ENCODE measurements around the gene OXSR1.
"Not testable (repeated sequence)": the region's sequence is repeated elsewhere in the genome, so short reads cannot be mapped to it uniquely, and the experiment has no call there.

The OXSR1 gene

DNA sequence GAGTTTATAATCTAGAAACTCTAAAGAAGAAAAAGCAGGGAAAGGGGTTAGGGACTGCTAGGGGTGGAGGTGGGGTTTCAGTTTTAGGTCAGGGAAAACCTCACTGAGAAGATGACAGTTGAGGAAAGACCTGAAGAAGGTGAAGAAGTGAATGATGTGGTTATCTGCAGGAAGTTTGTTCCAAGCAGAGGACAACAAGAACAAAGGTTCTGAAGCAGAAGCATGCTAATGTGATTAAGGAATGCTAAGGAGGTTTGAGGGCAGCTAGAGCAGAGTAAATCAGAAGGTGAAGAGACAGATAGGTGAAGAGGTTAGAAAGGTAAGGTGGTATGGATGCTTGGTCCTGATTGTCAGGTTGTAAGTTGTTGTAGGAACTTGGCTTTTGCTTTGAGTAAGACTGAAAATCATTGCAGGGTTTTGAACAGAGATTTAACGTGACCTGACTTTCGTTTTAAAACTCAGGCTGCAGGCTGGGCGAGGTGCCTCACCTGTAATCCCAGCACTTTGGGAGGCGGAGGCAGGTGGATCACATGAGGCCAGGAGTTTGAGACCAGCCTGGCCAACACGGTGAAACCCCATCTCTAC, 8.6 kb downstream of the OXSR1 start:
- H3K9ac ChIP-seq (ENCODE audit: low read depth, low read length) = no peak overlapping the region
- H3K27ac ChIP-seq (ENCODE audit: low read depth, low read length) = no peak overlapping the region
- 90% methylated on average over 5 of the region's 5 CpGs for WGBS
- no peak overlapping the region for H3K4me3 ChIP-seq (ENCODE audit: low read length)
- H3K4me1 ChIP-seq (ENCODE audit: insufficient read depth, low read length) = peaks cover 24% of the 10 kb centered on the region
- H3K36me3 ChIP-seq (ENCODE audit: insufficient read depth, low read length) = no peaks in the 10 kb centered on the region
- no peaks in the 10 kb centered on the region for H3K27me3 ChIP-seq (ENCODE audit: insufficient read depth, low read length)
- no peaks in the 10 kb centered on the region for H3K9me3 ChIP-seq (ENCODE audit: insufficient read depth, low read depth, low read length)

DNA sequence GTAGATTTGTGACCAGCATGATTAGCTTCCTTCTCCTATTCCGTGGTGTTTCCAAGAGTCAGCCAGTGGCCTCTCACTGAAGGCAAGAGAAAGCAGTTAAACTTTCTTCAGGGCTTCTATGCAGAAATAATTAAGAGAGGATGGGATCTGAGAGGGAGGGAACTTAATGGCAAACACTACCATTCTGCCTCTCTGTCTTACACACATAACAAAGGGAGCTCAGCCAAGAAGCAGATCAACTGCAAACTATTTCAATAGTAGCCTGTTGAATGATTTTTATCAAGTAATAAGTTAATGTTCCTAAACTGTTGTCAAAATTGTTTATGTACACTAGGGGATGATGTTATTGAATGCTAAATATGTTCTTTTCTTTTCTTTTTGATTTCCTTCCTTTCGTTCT, 11.8 kb downstream of the OXSR1 start:
- WGBS = 76% methylated on average over 2 of the region's 2 CpGs
- H3K9ac ChIP-seq (ENCODE audit: low read depth, low read length) = no peak overlapping the region
- H3K27ac ChIP-seq (ENCODE audit: low read depth, low read length) = no peak overlapping the region

DNA sequence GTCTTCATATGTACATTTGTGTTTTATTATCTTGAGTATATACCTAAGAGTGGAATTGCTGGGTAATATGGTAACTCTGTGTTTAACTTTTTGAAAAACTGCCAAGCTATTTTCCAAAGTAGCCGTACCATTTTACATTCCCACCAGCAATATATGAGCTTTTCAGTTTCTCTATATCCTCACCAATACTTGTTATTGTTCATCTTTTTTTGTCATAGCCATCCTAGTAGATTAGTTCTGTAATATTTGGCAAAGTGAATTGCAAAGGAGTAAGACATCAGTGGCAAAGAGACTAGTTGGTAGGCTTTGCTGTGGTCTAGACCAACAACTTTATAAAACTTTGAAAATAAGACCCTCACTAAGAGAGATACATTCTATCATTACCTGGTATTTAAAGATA, 21.4 kb downstream of the OXSR1 start:
- Histone ChIP-seq H3K36me3 (ENCODE audit: insufficient read depth, low read length) (peaks cover 75% of the 10 kb centered on the region), H3K27ac (ENCODE audit: low read depth, low read length) (no peak overlapping the region), H3K9ac (ENCODE audit: low read depth, low read length) (no peak overlapping the region), H3K4me3 (ENCODE audit: low read length) (no peak overlapping the region), H3K9me3 (ENCODE audit: insufficient read depth, low read depth, low read length) (no peaks in the 10 kb centered on the region), H3K27me3 (ENCODE audit: insufficient read depth, low read length) (no peaks in the 10 kb centered on the region), H3K4me1 (ENCODE audit: insufficient read depth, low read length) (no peaks in the 10 kb centered on the region)
- 100% methylated on average over 1 of the region's 1 CpG for WGBS

More for the DNA sequence above, 11.8 kb downstream of the OXSR1 start:
- no peaks in the 10 kb centered on the region for H3K36me3 ChIP-seq (ENCODE audit: insufficient read depth, low read length)
- no peaks in the 10 kb centered on the region for H3K27me3 ChIP-seq (ENCODE audit: insufficient read depth, low read length)
- peaks cover 23% of the 10 kb centered on the region for H3K4me1 ChIP-seq (ENCODE audit: insufficient read depth, low read length)
- H3K4me3 ChIP-seq (ENCODE audit: low read length) = no peak overlapping the region
- no peaks in the 10 kb centered on the region for H3K9me3 ChIP-seq (ENCODE audit: insufficient read depth, low read depth, low read length)

DNA sequence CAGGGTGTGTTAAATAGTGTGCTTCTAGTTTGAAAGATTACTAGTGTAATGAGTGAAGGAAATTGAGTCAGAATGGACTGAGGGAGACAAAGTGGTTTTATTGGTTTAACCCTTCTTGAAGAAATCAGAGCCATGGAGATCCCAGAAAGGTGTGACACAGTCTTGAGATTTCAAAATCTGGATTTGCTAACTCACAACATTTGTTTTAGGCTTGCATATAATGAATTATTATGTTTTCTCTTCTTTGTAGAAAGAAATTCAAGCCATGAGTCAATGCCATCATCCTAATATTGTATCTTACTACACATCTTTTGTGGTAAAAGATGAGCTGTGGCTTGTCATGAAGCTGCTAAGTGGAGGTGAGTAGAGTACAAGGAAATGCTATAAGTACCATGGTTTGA, 25.1 kb downstream of the OXSR1 start:
- Histone ChIP-seq H3K27ac (ENCODE audit: low read depth, low read length) (no peak overlapping the region), H3K27me3 (ENCODE audit: insufficient read depth, low read length) (no peaks in the 10 kb centered on the region), H3K36me3 (ENCODE audit: insufficient read depth, low read length) (peaks cover 73% of the 10 kb centered on the region), H3K4me1 (ENCODE audit: insufficient read depth, low read length) (no peaks in the 10 kb centered on the region), H3K9me3 (ENCODE audit: insufficient read depth, low read depth, low read length) (no peaks in the 10 kb centered on the region), H3K9ac (ENCODE audit: low read depth, low read length) (no peak overlapping the region), H3K4me3 (ENCODE audit: low read length) (no peak overlapping the region)

DNA sequence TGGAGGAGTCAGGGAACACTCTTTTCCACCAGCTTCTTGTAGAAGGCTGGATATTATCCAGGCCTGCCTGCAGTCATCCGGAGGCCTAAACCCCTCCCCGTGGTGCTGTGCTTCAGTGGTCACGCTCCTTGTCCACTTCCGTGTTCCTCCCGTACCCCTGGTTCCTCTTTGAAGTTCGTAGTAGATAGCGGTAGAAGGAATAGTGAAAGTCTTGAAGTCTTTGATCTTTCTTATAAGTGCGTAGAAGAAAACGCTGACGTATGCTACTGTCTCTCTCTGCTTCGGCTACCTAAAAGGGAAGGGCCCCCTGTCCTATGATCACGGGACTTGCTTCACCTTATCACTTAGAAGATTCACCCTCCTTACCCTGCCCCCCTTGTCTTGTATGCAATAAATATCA, 37.6 kb downstream of the OXSR1 start:
- H3K4me1 ChIP-seq (ENCODE audit: insufficient read depth, low read length); H3K27ac ChIP-seq (ENCODE audit: low read depth, low read length): not testable (repeated sequence)
- 93% methylated on average over 12 of the region's 12 CpGs for WGBS

DNA sequence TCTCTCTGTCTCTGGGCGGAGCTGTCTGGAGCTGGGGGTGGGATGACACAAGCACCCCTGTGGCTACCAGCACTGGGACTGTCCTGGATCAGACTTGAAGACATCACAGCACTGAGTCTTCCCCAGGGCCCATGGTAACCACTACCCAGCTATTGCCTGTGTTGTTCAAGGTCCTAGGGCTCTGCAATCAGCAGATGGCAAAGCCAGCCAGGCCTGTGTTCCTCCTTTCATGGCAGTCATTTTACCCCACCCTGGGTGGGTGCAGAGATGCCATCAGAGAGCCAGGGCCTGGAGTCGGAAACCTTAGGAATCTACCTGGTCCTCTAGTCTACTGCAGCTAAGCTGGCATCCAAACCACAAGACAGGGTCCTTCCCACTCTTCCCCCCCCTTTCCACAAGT, 38.4 kb downstream of the OXSR1 start:
- H3K9me3 ChIP-seq (ENCODE audit: insufficient read depth, low read depth, low read length) = no peaks in the 10 kb centered on the region
- H3K4me1 ChIP-seq (ENCODE audit: insufficient read depth, low read length) = no peaks in the 10 kb centered on the region
- no peak overlapping the region for H3K9ac ChIP-seq (ENCODE audit: low read depth, low read length)
- H3K27ac ChIP-seq (ENCODE audit: low read depth, low read length) = no peak overlapping the region
- peaks cover 22% of the 10 kb centered on the region for H3K36me3 ChIP-seq (ENCODE audit: insufficient read depth, low read length)
- no peaks in the 10 kb centered on the region for H3K27me3 ChIP-seq (ENCODE audit: insufficient read depth, low read length)
- WGBS = 98% methylated on average over 2 of the region's 2 CpGs
- H3K4me3 ChIP-seq (ENCODE audit: low read length) = no peak overlapping the region

More for the DNA sequence above, 37.6 kb downstream of the OXSR1 start:
- not testable (repeated sequence) for H3K9ac ChIP-seq (ENCODE audit: low read depth, low read length); H3K9me3 ChIP-seq (ENCODE audit: insufficient read depth, low read depth, low read length); H3K27me3 ChIP-seq (ENCODE audit: insufficient read depth, low read length); H3K4me3 ChIP-seq (ENCODE audit: low read length)
- H3K36me3 ChIP-seq (ENCODE audit: insufficient read depth, low read length) = peaks cover 29% of the 10 kb centered on the region

DNA sequence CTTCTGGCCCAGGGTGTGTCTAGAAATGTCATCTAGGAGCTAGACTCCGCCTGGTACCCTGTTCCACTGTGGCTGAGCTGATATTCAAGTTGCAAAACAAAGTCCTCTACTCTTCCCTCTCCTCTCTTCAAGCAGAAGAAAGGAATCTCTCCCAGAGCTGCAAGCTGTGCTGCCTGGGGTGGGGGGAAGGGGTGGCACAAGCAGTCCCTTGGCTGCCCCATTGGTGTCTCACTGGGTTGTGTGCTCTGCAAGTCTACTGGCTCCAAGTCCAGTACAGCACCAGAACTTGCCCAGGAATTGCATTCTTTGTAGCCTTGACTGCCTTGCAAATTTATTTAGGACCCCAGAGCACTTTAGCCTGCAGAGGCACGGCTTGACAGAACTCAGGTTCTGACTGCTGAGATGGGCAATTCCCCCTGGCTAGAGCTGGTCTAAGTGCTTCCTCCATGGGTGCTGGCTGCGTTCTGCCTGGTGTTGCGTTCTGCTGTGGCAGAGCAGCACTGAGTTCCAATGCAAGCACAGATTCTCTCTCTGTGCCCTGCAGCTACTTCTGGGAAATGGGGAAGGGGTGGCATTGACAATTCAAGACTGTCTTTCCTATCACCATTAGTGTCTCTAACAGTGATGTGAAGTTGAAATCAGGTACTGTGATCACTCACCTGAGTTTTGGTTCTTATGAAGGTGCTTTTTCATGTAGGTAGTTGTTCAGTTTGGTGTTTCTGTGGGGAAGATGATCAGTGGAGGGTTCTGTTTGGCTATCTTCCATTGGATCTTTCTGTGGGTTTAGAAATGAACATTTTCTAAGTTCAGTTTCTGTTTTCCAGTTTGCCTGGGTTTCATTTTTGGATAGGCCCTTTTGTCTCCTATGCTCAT, 39.5 kb downstream of the OXSR1 start:
- H3K9ac ChIP-seq (ENCODE audit: low read depth, low read length) = no peak overlapping the region
- H3K4me1 ChIP-seq (ENCODE audit: insufficient read depth, low read length) = no peaks in the 10 kb centered on the region
- H3K4me3 ChIP-seq (ENCODE audit: low read length) = no peak overlapping the region
- H3K27ac ChIP-seq (ENCODE audit: low read depth, low read length) = no peak overlapping the region
- no peaks in the 10 kb centered on the region for H3K27me3 ChIP-seq (ENCODE audit: insufficient read depth, low read length)
- WGBS = 91% methylated on average over 4 of the region's 4 CpGs
- no peaks in the 10 kb centered on the region for H3K9me3 ChIP-seq (ENCODE audit: insufficient read depth, low read depth, low read length)
- H3K36me3 ChIP-seq (ENCODE audit: insufficient read depth, low read length) = peaks cover 10% of the 10 kb centered on the region

DNA sequence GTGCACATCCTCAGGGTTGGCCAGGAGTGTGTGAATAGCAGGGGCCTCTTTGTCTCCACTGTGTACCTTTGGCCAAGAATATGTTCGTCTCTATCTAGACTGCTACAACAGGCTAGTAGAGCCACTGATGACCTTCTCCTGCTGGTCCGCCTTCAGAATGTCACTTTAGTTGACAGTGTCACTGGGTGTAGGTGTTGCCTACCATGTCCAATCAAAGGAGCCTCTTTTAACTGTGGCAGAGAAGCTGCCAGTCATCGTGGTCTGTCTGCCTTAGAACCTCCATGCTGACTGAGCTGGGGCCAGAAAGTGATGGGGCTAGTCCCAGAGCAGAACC, 40.1 kb downstream of the OXSR1 start:
- no peak overlapping the region for H3K9ac ChIP-seq (ENCODE audit: low read depth, low read length)

DNA sequence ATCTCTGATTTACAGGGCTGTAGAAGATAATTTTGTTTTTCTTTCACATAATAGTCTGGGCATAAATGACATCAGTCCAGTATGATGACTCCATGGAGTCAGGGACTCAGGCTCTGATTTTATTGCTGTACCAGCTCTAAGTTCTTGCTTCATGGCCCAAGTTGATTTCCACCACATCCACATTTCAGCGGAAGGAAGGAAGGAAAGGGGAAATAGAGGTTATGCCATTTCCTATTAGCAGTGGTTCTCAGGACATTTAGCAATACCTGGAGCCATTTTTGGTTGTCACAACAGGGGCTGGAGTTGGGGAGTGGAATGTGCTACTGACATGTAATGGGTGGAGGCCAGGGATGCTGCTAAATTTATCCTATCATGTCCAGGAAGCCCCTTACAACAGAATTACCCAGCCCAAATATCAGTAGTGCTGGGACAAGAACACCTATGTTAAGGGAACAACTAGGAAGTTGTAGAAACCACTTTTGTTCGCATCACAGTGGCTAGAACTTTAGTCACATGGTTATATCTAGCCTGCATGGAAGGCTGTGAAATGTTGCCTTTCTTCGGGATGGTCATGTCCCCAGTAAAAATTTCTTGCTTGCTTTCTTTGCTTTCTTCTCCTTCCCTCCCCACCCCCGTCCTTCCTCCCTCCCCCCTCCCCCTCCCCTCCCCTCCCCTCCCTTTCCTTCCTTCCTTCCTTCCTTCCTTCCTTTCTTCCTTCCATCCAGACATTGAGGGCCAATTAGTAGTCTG, 42.1 kb downstream of the OXSR1 start:
- Histone ChIP-seq H3K36me3 (ENCODE audit: insufficient read depth, low read length) (no peaks in the 10 kb centered on the region), H3K9me3 (ENCODE audit: insufficient read depth, low read depth, low read length) (no peaks in the 10 kb centered on the region), H3K9ac (ENCODE audit: low read depth, low read length) (no peak overlapping the region), H3K27ac (ENCODE audit: low read depth, low read length) (no peak overlapping the region), H3K4me1 (ENCODE audit: insufficient read depth, low read length) (no peaks in the 10 kb centered on the region), H3K4me3 (ENCODE audit: low read length) (no peak overlapping the region), H3K27me3 (ENCODE audit: insufficient read depth, low read length) (no peaks in the 10 kb centered on the region)
- 96% methylated on average over 3 of the region's 4 CpGs for WGBS

More for the DNA sequence above, 40.1 kb downstream of the OXSR1 start:
- Histone ChIP-seq H3K27ac (ENCODE audit: low read depth, low read length) (no peak overlapping the region), H3K9me3 (ENCODE audit: insufficient read depth, low read depth, low read length) (no peaks in the 10 kb centered on the region), H3K4me3 (ENCODE audit: low read length) (no peak overlapping the region), H3K36me3 (ENCODE audit: insufficient read depth, low read length) (peaks cover 4% of the 10 kb centered on the region; the same call in 1 of the 2 replicates), H3K4me1 (ENCODE audit: insufficient read depth, low read length) (no peaks in the 10 kb centered on the region), H3K27me3 (ENCODE audit: insufficient read depth, low read length) (no peaks in the 10 kb centered on the region)
- 93% methylated on average over 3 of the region's 3 CpGs for WGBS

DNA sequence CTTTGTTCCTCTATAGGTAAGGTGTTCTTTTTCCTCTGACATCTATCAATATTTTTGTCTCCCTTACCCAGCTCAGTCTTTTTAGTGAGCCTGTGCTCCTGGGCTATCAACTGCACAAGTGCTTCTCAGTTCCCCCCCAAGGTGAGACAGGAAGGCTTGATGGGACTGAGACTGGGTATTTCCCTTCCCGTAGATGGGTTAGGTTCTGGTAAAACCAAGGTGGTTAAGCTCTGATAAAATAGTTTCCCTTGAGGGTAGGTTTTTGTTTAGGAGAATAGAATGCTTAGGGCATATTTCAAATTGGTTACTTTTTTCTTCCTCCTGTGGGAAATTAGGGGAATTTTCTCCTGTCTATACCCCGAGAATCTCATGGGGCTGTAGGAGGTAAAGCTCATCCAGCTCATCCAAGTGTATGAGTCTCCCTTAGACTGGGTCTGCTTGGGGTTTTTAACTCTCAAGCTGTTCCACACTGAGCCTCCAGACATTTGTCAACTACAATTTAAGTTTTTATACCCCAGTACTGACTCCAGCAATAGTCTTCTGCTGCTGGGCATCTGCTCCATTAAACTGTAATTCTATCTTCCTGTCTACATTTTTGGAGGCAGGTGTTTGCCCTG, 44.9 kb downstream of the OXSR1 start:
- Histone ChIP-seq H3K27ac (ENCODE audit: low read depth, low read length) (no peak overlapping the region), H3K27me3 (ENCODE audit: insufficient read depth, low read length) (no peaks in the 10 kb centered on the region), H3K9ac (ENCODE audit: low read depth, low read length) (no peak overlapping the region), H3K9me3 (ENCODE audit: insufficient read depth, low read depth, low read length) (no peaks in the 10 kb centered on the region), H3K36me3 (ENCODE audit: insufficient read depth, low read length) (no peaks in the 10 kb centered on the region), H3K4me1 (ENCODE audit: insufficient read depth, low read length) (0 out of 2 replicates have a peak, but pooled peaks cover 2% of the 10 kb centered on the region), H3K4me3 (ENCODE audit: low read length) (no peak overlapping the region)
- WGBS = 97% methylated on average over 1 of the region's 2 CpGs

DNA sequence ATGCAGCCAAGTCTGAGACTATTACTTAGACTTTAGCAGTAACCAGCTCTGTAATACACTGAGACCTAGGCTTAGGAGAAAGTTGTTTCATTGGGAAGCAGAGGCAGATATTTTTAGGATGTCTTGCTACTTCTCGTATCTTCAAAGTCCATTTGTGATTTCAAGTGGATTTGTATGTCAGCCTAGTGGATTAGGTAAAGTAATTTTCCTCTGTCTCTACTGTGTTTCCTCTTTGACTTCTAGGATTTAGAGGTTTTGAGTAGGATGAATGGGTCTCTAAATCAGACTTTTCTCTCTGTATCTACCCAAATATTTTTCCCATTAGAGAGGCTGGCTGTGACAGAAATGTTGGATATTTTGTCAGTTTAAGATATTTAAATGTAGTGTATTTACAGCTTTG, 46.8 kb downstream of the OXSR1 start:
- Histone ChIP-seq H3K27ac (ENCODE audit: low read depth, low read length) (no peak overlapping the region), H3K4me1 (ENCODE audit: insufficient read depth, low read length) (0 out of 2 replicates have a peak, but pooled peaks cover 2% of the 10 kb centered on the region), H3K4me3 (ENCODE audit: low read length) (no peak overlapping the region), H3K9ac (ENCODE audit: low read depth, low read length) (no peak overlapping the region), H3K27me3 (ENCODE audit: insufficient read depth, low read length) (no peaks in the 10 kb centered on the region), H3K9me3 (ENCODE audit: insufficient read depth, low read depth, low read length) (no peaks in the 10 kb centered on the region), H3K36me3 (ENCODE audit: insufficient read depth, low read length) (peaks cover 15% of the 10 kb centered on the region)
- 96% methylated on average over 1 of the region's 1 CpG for WGBS

Measured in HUES64 (cell line).